ENCODE measurements around the gene ADORA1. TPM values are rescaled to one million over a fixed set of nuclear protein-coding genes. Genes with fewer than 3 reads are reported as not detected.

The ADORA1 gene
- total and polyA plus RNA-seq, 2 of the 4 experiments (the other 2 are of a cell fraction), result 0.36 to 0.56 TPM

- Histone ChIP-seq H2AFZ (replicated peaks; ENCODE audit: low read length, poor library complexity) (no peak overlapping the region), H2BK20ac (ENCODE audit: low read depth, low read length) (no peak overlapping the region), H3K14ac (replicated peaks; ENCODE audit: low read depth, low read length) (no peak overlapping the region), H3K4ac (ENCODE audit: low read depth, low read length) (no peak overlapping the region), H3K79me1 (ENCODE audit: low read depth in 1 of 2, low read length in 2 of 2) (no peaks in the 10 kb centered on the region), H4K20me1 (ENCODE audit: insufficient read depth, low read length) (no peaks in the 10 kb centered on the region), H2AK9ac (replicated peaks; ENCODE audit: low read depth, low read length, poor library complexity) (no peak overlapping the region), H3K27ac (ENCODE audit: insufficient read depth, low read length) (no peak overlapping the region), H2BK5ac (ENCODE audit: low read depth, low read length, poor library complexity, severe bottlenecking) (no peak overlapping the region), H3K4me2 (ENCODE audit: low read depth, low read length) (no peak overlapping the region), H4K5ac (ENCODE audit: low read depth, low read length) (no peak overlapping the region), H3K4me3 (ENCODE audit: insufficient read depth, low read depth, low read length) (no peak overlapping the region), H3K36me3 (ENCODE audit: control insufficient read depth, insufficient read depth, low read length) (no peaks in the 10 kb centered on the region), H2BK15ac (ENCODE audit: low read depth, low read length) (no peak overlapping the region), H3K4me1 (ENCODE audit: control insufficient read depth, insufficient read depth, low read length) (no peaks in the 10 kb centered on the region), H3K9me1 (ENCODE audit: insufficient read depth, low read length) (no peaks in the 10 kb centered on the region), H3K23ac (ENCODE audit: low read depth, low read length) (no peak overlapping the region), H3K56ac (ENCODE audit: extremely low read depth, insufficient read depth, low read length) (no peak overlapping the region), H3K9me3 (ENCODE audit: control insufficient read depth, insufficient read depth, low read length) (peaks cover 4% of the 10 kb centered on the region), H2BK120ac (ENCODE audit: low read depth, low read length) (no peak overlapping the region), H4K91ac (ENCODE audit: insufficient read depth, low read depth, low read length) (no peak overlapping the region), H2AK5ac (ENCODE audit: low read depth, low read length) (no peak overlapping the region), H3K27me3 (ENCODE audit: control insufficient read depth, insufficient read depth, low read length) (peaks cover 65% of the 10 kb centered on the region), H4K8ac (ENCODE audit: low read depth in 2 of 2, low read length in 2 of 2) (no peak overlapping the region), H3K18ac (ENCODE audit: low read depth, low read length) (no peak overlapping the region), H3K9ac (ENCODE audit: low read depth, low read length) (no peak overlapping the region)
- dilution Hi-C loops (cut with HindIII; ENCODE audit: low sequenced_read_pairs, unreplicated experiment) (no loop called here), in situ Hi-C loops (cut with MboI; ENCODE audit: low sequenced_read_pairs) (no loop called here), intact Hi-C loops (cut with micrococcal nuclease) (no loop called here)
- no peak for ATAC-seq (ENCODE audit: low read depth)
- DNase-seq, result no peak
- CTCF ChIA-PET, result no interaction called here
- no TSS peak for BruUV-seq (replicated peaks)
- POLR2A ChIA-PET (ENCODE audit: unreplicated experiment), result no interaction called here
- no CpG with 5 or more reads among the region's 2 CpGs for WGBS, 2 experiments (ENCODE audit: extremely low coverage in 2 of 2, insufficient read length in 1 of 2)
- TF ChIP-seq CEBPB (IDR thresholded peaks at IDR 0.05; ENCODE audit: low read depth, low read length) (peak; percentile 42; the same call in 1 of the 2 replicates), SMC3 (IDR thresholded peaks at IDR 0.05; ENCODE audit: low read depth, low read length) (no peak), MAFK (IDR thresholded peaks at IDR 0.05; ENCODE audit: low read depth, low read length) (no peak)
Measured at GRCh38 chr1:203112475-203112874, 15.1 kb upstream of the ADORA1 start.

All from IMR-90 (cell line).